Skin epidermis (tissue), 12 donors: ENCODE measurements around the gene HCN3.

ENCODE experiments used
- H3K27ac ChIP-seq, 21 experiments: fragments of 200-600 bp; sonication (generic) in 11 of 21; one replicate each; pipeline ENCODE4 v1.5.0; 2020; ENCODE audit warnings: mild to moderate bottlenecking in 3 of 21, inconsistent platforms in 2 of 21, moderate library complexity in 2 of 21
- H3K4me3 ChIP-seq, 7 experiments: fragments of 200-600 bp; sonication (generic) in 2 of 7; one replicate each; pipeline ENCODE4 v1.5.0; 2020; ENCODE audit warnings: inconsistent platforms in 2 of 7, mild to moderate bottlenecking in 2 of 7, moderate library complexity in 1 of 7

Gene HCN3

DNA sequence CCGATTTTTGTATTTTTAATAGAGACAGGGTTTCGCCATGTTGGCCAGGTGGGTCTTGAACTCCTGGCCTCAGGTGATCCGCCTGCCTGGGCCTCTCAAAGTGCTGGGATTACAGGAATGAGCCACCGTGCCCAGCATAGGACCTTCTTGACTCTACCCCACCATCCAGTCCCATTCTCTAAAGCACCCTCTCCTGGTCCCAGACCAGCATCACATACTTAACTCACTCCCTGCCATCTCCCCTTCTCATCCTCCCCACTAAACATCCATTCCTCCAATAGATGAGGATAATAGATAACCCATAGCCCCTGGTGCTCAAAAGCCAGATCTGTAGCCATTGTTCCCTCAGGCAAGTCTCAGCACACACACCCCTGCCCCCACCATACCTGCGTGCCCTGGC is 24.1 kb upstream of the HCN3 start:
- Histone ChIP-seq H3K27ac (peak overlapping the region in 1 of 21 experiments; percentile 41), H3K4me3 (no peak overlapping the region)

- Histone ChIP-seq H3K4me3 (peak overlapping the region in 2 of 7 experiments; percentile 71), H3K27ac (peak overlapping the region in 7 of 21 experiments; percentile 9 to 99 (median 94))
These were observed 23.5 kb upstream of the HCN3 start for GRCh38 chr1:155253797-155254196.

DNA sequence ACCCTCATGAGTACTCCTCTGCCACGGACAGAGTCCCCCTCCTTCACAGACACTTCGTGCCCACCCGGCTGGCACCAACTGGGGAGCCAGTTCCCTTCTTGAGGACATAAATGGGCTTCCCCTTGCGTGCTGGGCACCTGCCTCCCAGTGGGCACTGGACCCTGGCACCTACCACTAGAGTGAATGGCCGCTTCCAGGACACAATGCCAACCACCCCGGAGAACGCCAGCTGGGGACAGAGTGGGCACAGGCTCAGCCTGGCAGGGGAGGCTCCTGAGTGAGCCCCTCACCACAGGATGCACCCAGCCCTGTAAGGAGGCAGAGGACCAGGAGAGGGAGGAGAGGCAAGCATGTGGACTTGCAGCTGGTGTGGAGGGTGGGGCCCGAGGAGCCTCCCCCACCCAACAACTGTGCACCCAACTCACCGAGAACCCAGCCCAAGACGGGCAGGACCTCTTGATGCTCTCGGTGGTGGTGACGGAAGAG is 23.0 kb upstream of the HCN3 start:
- Histone ChIP-seq H3K4me3 (peak overlapping the region; percentile 57 to 88 (median 75)), H3K27ac (peak overlapping the region in 17 of 21 experiments; percentile 9 to 99 (median 95))

- peak overlapping the region; percentile 57 to 88 (median 75) for H3K4me3 ChIP-seq
- H3K27ac ChIP-seq = peak overlapping the region; percentile 57 to 99 (median 95)
These were observed 22.5 kb upstream of the HCN3 start for GRCh38 chr1:155254714-155255242.

DNA sequence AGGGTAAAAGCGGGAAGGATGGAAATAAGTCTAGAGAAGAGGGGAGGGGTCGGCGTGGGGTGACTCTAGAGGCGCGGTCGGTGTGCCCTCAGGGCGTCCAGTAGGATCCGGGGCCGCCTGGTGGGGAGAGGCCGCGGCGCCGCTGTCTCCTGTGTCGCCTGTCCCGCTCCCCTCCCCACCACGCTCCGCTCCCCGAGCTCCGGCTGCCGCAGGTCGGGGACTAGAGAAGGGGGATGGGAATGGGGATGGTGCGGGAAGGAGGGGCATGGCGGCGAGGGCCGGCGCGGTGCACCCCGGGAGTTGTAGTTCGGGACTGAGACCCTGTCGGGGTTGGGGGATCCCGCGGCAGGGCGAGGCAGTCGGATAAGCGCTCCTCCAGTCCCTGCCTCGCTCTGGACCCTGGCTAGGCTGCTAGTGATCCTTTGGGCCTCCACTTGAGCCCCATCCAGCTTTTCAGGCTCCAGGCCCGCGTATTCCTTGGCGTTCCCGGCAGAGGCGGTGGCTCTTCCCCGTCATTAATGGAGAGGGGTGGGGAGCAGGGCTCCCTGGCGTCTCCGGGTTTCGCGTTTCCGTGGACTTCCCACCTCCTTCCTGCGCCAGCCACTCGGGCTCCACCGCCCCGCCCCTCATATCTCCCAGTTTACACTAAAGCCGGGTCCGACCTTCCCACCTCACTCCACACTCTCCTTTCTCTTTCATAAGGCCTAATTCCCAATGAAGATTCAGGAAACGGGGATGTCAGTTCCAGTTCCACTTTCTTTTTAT is 21.8 kb upstream of the HCN3 start, which contains the start of gene ENTREP3:
Gene ENTREP3 (minus strand): TSS at position 241 of the 765 bp plus-strand sequence. CDS start 606 bp downstream, outside the sequence.
- Histone ChIP-seq H3K27ac (peak within 1 kb of the TSS; percentile 60 to 99 (median 95)), H3K4me3 (peak within 1 kb of the TSS; percentile 57 to 88 (median 75))

GRCh38 chr1:155256058-155256852 is 21.0 kb upstream of the HCN3 start:
- H3K4me3 ChIP-seq = peak overlapping the region; percentile 57 to 88 (median 75)
- H3K27ac ChIP-seq = peak overlapping the region; percentile 34 to 99 (median 95)

- Histone ChIP-seq H3K27ac (peak overlapping the region in 1 of 21 experiments; percentile 42), H3K4me3 (no peak overlapping the region)
These were observed 17.0 kb upstream of the HCN3 start for GRCh38 chr1:155260276-155260675.

DNA sequence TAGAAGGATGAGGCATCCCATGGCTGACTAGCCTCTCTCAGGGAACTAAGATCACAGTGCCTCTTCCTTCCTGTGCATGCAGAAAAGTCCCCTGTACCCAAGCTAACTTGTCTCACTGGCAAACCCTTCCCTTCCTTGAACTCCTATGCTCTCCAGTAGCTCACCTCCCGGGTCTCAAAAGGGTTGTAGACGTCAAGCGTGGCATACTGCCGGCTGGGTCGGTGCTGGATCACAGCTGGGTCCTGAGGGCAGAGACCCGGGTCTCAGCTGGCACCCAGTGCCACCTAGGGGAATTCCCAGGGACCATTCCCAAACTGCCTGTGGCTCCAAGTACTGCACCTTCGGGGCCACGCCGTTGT is 15.8 kb upstream of the HCN3 start:
- peak overlapping the region; percentile 73 to 94 (median 79) for H3K4me3 ChIP-seq
- H3K27ac ChIP-seq = peak overlapping the region in 20 of 21 experiments; percentile 76 to 94 (median 86)

DNA sequence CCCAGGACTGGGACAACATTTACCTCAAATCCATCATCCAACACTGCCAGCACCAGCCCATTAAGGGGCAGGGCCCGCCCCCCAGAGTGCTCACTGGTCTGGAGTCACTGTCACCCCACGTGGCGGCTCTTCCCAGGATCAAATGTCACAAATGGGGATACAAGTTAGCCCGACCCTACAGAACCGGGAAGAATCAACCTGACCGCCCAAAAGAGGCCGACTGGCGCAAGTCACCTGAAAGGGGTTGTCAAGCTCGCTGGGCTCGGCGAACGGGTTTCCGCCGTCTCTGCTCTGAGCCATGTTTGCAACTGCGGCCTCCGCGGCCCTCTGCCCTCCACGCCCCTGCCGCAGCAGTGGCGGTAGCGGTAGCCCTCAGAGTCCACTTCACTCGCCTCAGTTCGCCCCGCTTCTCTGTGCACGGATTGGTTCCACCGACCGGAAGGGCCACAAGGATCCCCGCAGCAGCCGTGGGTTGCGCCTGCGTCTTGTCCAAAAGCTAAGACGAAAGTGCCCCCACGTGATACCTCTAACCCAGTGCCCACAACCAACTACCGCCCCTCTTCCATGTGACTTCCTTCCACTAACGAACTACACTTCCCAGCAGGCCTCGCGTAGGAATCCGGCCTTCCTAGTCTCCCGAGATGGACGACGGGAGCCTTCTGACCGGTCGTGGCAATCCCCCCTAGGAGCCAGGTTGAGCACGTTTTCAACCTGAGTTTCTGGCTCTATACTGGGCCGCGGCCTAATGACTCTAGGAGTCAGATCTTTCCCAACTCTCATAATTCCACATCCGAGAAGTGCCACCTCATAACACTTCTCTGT is 15.2 kb upstream of the HCN3 start, which contains the start of gene SCAMP3:
Gene SCAMP3 (minus strand): TSS at position 509 of the 822 bp plus-strand sequence. CDS start 209 bp downstream, at position 300.
- H3K4me3 ChIP-seq = peak within 1 kb of the TSS; percentile 73 to 94 (median 79)
- H3K27ac ChIP-seq = peak within 1 kb of the TSS in 20 of 21 experiments; percentile 76 to 94 (median 86)

DNA sequence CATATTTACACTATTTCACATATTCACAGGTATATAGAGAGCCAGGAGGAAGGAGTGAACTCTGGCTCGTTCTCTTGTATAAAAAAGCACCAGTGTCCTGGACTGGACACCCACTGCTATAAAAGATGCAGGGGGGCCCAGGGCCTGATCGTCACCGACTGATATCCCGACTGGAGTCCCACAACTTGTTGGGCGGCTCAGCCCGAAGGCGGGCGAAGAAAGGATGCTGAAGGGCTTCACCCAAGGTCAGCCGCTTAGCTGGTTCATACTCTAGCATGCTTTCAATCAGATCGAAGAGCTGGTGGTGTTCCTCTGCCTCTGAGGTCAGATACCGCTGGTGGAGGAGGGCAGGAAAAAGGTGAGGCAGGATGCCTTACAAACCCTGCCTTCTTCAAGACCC is 14.2 kb upstream of the HCN3 start:
- Histone ChIP-seq H3K4me3 (no peak overlapping the region), H3K27ac (peak overlapping the region in 11 of 21 experiments; percentile 76 to 94 (median 88))

GRCh38 chr1:155266553-155266952 is 10.7 kb upstream of the HCN3 start:
- H3K4me3 ChIP-seq = no peak overlapping the region
- no peak overlapping the region for H3K27ac ChIP-seq

DNA sequence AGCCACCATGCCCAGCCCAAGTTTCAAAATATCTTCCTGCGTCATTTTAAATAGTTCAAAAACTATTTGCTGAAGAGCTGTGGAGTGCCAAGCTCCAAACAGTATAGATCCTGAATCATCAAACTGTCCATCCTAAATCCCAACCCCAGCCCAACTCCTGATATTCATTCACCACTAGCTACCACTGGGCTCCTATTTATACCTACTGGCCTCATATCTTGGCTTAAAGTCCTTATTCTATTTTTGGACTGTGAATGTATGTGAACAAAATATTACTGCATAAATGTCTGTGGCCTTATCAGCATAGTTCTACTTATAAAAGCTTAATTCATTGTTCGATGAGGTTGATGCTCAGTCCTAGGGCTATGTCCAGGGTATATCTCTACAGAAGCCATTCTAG is 9.9 kb upstream of the HCN3 start:
- no peak overlapping the region for H3K4me3 ChIP-seq
- H3K27ac ChIP-seq = no peak overlapping the region

DNA sequence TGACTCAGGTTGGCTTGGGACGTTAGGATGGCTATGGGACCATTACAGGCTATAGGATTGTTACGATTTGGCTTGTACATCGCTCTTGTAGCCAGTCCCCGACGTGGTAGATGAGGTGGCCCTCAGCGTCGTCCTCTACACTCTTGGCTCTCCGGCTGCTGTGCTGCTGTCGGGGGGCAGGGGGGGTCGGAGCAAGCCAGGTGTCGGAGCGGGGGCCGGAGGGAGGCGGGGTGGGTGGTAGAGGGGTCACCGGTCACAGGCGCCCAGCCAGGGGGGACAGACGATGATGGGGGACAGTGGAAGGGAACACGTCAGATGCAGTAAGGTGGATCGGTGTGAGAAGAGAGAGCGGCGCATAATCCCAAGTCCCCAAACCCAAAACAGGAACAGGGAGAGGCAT is 8.6 kb upstream of the HCN3 start:
- no peak overlapping the region for H3K27ac ChIP-seq

DNA sequence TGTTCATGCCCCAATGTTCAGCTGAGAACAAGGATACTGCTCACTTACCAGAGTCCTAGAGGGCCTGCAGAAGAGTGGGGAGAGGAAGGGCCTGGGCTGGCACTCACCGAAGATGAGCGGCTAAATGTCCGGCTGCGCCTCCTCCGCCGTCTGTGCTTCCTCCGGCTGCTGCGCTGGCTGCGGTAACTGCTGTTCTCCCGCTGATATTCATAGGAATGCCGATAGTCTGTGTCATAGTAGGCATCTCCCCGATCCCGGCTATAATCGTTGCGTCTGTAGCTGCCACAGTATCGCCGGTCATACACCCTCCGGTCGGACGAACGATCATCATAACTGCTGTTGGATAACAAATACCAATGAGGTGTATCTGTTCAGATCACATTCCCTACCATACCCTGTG is 7.9 kb upstream of the HCN3 start:
- Histone ChIP-seq H3K4me3 (no peak overlapping the region), H3K27ac (no peak overlapping the region)

More for the DNA sequence above, 8.6 kb upstream of the HCN3 start:
- H3K4me3 ChIP-seq = no peak overlapping the region

DNA sequence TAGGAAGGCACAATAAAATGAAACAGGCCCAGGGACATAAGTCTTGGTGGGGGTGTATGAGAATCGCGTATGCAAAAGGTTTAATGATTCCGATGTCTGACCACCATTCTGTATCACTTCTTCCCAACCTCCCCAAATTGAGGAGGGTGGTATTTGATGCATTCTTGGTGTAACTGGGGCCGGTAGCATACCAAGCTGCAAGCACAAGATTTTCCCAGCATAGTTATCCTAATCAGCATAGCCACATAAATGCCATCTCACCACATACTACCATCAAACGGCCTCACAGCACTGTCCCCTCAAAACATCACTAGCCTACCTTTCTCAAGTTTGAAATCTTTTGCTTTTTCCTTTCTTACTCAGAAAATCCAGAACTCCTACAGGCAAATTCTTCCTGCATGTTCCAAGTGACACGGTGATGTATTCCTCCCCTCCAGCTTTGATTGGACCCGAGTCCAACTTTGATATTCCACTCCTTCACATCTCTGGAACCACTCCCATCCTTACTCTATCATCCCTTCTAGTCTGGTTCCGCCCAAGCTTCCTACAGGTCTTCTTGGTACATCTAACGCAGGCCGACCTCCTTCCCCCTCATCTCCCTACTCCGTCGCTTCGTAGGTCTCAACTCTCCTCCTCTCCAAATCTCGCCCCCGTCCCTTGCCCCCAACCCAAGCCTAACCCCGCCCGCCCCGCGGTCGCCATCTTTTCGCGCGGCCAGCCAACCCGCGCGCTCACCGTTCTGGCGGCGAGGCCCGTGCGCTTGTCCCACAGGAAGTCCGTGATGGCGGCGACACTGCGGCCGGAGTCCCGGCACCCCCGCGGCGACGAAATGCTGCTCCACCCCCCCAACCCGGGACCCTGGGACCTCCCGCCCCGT is 4.6 kb upstream of the HCN3 start:
- peak overlapping the region; percentile 92 to 99 (median 97) for H3K27ac ChIP-seq
- H3K4me3 ChIP-seq = peak overlapping the region; percentile 60 to 95 (median 79)

DNA sequence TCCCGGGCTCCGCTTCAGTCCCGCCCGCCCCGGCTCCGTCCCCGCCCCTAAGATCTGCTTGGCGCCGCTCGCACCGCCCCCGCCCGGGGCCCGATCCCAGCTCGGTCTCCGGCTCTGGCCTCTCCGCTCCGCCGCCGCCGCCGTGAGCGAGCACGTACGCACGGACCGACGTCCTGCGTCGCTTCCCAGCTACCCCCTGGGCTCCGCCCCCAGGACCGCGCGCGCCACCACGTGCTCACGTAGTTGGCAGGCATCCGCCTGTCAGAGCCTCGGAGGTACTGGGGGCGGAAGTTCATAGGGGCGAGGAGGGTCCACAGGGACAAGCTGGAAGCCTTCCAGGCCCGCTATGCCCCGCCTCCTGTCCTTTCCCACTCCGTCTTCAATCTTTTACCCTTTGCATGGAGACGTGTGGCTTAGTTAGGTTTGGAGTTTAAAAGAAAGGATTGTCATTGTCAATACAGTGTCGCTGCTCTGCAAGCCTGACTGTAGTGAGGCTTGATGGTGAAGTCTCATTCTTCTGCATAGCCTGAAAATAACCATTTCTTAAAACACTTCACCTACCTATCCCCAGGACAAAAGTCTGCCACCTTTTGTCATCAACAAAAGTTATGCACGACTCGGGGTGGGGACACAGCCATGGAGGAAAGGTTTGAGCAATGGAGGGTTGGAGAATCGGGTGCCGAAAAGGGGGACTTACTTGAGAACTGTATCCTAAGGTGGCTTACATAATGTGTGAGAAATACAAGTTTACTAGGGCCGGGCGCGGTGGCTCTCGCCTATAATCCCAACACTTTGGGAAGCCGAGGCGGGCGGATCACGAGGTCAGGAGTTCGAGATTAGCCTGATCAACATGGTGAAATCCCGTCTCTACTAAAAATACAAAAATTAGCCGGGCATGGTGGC is 3.7 kb upstream of the HCN3 start, which contains the start of gene CLK2:
Gene CLK2 (minus strand): TSS at position 162 of the 903 bp plus-strand sequence. CDS start 2,527 bp downstream, outside the sequence.
- H3K4me3 ChIP-seq = peak within 1 kb of the TSS; percentile 60 to 95 (median 79)
- H3K27ac ChIP-seq = peak within 1 kb of the TSS; percentile 92 to 99 (median 97)
